ENCODE results near the gene NKAIN2. TPM values are rescaled to one million over a fixed set of nuclear protein-coding genes. Genes with fewer than 3 reads are reported as not detected.

The NKAIN2 gene
- total and polyA plus RNA-seq, 2 experiments from 2014 or later: 0.22 TPM; not detected in 1

DNA sequence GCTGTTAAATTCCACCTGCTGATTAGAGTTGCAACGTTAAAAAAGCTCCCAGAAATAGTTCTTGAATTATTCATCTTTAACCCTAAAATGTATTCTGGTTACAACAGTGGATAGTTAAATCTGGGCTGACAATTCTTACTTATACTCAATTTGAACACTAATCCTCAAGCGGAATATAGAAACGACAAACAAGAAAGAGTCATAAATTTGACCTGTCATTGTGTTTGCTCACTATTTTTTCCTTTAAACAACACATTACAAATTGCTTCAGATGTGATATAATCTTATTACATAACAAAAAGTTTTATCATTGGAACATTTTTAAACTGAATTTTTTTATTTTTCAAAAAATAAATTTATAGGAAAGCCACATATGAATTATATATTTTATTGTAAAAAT lies 1054.1 kb downstream of the NKAIN2 start:
- Histone ChIP-seq H3K27me3 (no peaks in the 10 kb centered on the region), H3K4me3 (no peak overlapping the region), H3K27ac (no peak overlapping the region), H3K9me3 (ENCODE audit: low read depth) (no peaks in the 10 kb centered on the region), H3K36me3 (no peaks in the 10 kb centered on the region), H3K4me1 (ENCODE audit: low read depth) (no peaks in the 10 kb centered on the region)
- DNase-seq (ENCODE audit: low read depth in 1 of 2, low spot score in 1 of 2): no peak
- TF ChIP-seq, protein P1, sequence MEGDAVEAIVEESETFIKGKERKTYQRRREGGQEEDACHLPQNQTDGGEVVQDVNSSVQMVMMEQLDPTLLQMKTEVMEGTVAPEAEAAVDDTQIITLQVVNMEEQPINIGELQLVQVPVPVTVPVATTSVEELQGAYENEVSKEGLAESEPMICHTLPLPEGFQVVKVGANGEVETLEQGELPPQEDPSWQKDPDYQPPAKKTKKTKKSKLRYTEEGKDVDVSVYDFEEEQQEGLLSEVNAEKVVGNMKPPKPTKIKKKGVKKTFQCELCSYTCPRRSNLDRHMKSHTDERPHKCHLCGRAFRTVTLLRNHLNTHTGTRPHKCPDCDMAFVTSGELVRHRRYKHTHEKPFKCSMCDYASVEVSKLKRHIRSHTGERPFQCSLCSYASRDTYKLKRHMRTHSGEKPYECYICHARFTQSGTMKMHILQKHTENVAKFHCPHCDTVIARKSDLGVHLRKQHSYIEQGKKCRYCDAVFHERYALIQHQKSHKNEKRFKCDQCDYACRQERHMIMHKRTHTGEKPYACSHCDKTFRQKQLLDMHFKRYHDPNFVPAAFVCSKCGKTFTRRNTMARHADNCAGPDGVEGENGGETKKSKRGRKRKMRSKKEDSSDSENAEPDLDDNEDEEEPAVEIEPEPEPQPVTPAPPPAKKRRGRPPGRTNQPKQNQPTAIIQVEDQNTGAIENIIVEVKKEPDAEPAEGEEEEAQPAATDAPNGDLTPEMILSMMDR (IDR thresholded peaks at IDR 0.05; ENCODE audit: low read depth, low read length): no peak

DNA sequence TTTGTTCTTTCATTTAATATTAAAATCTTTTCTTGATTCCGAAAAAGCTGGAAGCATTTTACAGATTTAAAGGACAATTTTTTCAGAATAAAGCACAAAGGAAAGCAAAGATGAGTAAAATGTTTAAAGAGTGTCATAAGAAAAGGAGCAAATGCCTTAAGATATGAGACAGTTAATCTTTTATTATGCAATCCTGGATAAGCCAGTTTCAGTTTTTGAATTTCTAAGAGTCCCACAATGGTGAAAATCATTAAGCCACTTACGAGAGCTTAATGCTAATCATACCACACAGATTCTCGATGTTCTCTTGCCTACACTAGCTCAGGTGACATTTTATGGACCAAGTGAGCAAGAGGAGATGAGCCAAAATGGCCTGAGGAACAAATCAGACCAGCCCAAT lies 1054.9 kb downstream of the NKAIN2 start:
- TF ChIP-seq, protein P1 (IDR thresholded peaks at IDR 0.05; ENCODE audit: low read depth, low read length): no peak
- no peaks in the 10 kb centered on the region for H3K4me1 ChIP-seq (ENCODE audit: low read depth)
- DNase-seq (ENCODE audit: low read depth in 1 of 2, low spot score in 1 of 2): no peak
- H3K4me3 ChIP-seq: no peak overlapping the region
- no peaks in the 10 kb centered on the region for H3K36me3 ChIP-seq
- H3K9me3 ChIP-seq (ENCODE audit: low read depth): no peaks in the 10 kb centered on the region
- H3K27ac ChIP-seq: no peak overlapping the region
- no peaks in the 10 kb centered on the region for H3K27me3 ChIP-seq

DNA sequence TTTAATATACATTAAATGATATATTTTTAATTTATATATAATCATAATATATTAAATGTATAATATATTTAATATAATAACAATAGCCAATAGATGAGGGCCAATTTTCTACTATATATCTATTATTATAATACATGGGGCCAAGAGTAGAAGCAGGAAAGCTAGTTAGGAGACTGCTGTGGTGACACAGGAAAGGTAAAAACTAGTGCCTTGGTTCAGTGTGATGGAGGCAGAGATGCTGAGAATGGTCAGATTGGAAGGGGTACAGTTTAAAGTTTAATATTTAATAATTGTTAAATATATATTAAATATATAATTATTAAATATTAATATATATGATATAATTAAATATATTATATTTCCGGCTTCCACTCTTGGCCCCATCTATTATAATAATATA lies 1055.7 kb downstream of the NKAIN2 start:
- TF ChIP-seq, protein P1 (IDR thresholded peaks at IDR 0.05; ENCODE audit: low read depth, low read length): no peak
- DNase-seq (ENCODE audit: low read depth in 1 of 2, low spot score in 1 of 2): no peak
- Histone ChIP-seq H3K27ac (no peak overlapping the region), H3K4me1 (ENCODE audit: low read depth) (no peaks in the 10 kb centered on the region), H3K4me3 (no peak overlapping the region), H3K27me3 (no peaks in the 10 kb centered on the region), H3K36me3 (no peaks in the 10 kb centered on the region), H3K9me3 (ENCODE audit: low read depth) (no peaks in the 10 kb centered on the region)

- H3K27ac ChIP-seq: no peak overlapping the region
- no peaks in the 10 kb centered on the region for H3K4me1 ChIP-seq (ENCODE audit: low read depth)
- H3K36me3 ChIP-seq: no peaks in the 10 kb centered on the region
- TF ChIP-seq, protein P1 (IDR thresholded peaks at IDR 0.05; ENCODE audit: low read depth, low read length): no peak
- no peaks in the 10 kb centered on the region for H3K27me3 ChIP-seq
- DNase-seq (ENCODE audit: low read depth in 1 of 2, low spot score in 1 of 2): no peak
- no peak overlapping the region for H3K4me3 ChIP-seq
- no peaks in the 10 kb centered on the region for H3K9me3 ChIP-seq (ENCODE audit: low read depth)
Measured at GRCh38 chr6:124866040-124866439, 1062.4 kb downstream of the NKAIN2 start.

DNA sequence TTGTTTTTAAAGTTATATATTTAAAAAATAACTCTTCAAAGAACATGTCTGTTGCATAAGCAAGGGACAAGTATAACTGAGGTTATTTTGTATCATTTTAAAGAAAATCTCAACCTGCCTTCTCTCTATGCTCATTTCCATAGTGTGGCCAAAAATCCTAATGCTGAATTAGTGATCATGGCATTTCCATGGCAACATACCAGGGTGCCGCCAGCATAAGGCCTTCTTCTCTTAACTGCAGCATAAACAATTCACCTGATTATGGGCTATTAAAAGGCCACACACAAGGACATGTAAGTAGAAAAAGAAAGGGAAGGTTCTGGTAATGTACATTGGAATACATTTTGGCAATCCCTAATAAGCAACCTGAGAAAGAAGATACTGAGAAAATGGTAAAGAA lies 1063.5 kb downstream of the NKAIN2 start:
- no peaks in the 10 kb centered on the region for H3K27me3 ChIP-seq
- TF ChIP-seq, protein P1 (IDR thresholded peaks at IDR 0.05; ENCODE audit: low read depth, low read length): no peak
- DNase-seq (ENCODE audit: low read depth in 1 of 2, low spot score in 1 of 2): no peak
- H3K36me3 ChIP-seq: no peaks in the 10 kb centered on the region
- H3K27ac ChIP-seq: no peak overlapping the region
- no peaks in the 10 kb centered on the region for H3K9me3 ChIP-seq (ENCODE audit: low read depth)
- no peaks in the 10 kb centered on the region for H3K4me1 ChIP-seq (ENCODE audit: low read depth)
- H3K4me3 ChIP-seq: no peak overlapping the region

GRCh38 chr6:124868481-124868880 lies 1064.8 kb downstream of the NKAIN2 start:
- H3K9me3 ChIP-seq (ENCODE audit: low read depth): no peaks in the 10 kb centered on the region
- TF ChIP-seq, protein P1 (IDR thresholded peaks at IDR 0.05; ENCODE audit: low read depth, low read length): no peak
- H3K27ac ChIP-seq: no peak overlapping the region
- H3K27me3 ChIP-seq: no peaks in the 10 kb centered on the region
- H3K4me3 ChIP-seq: no peak overlapping the region
- DNase-seq (ENCODE audit: low read depth in 1 of 2, low spot score in 1 of 2): no peak
- no peaks in the 10 kb centered on the region for H3K4me1 ChIP-seq (ENCODE audit: low read depth)
- no peaks in the 10 kb centered on the region for H3K36me3 ChIP-seq

Measured in cardiac muscle cell (in vitro differentiated cells and primary cell).